Measurements from ENCODE around the gene EIF4E2. TPM values are rescaled to one million over a fixed set of nuclear protein-coding genes. Genes with fewer than 3 reads are reported as not detected.

The EIF4E2 gene
- total RNA-seq, 1 experiment from 2014 or later: 97.8 TPM

- POLR2A ChIA-PET: interaction anchor here (1.0 kb wide), 1 partner anchor 47 kb away, joined by 3 read pairs; the partner anchor contains the start of genes EIF4E2 and TIGD1
- DNase-seq (ENCODE audit: low spot score): peak; percentile 67
Measured at GRCh38 chr2:232502911-232503808, 47.3 kb upstream of the EIF4E2 start.

GRCh38 chr2:232503809-232504323 lies 46.6 kb upstream of the EIF4E2 start:
- H3K27me3 Mint-ChIP-seq (ENCODE audit: low read depth): peaks cover 50% of the 10 kb centered on the region
- ATAC-seq (no peak), DNase-seq (ENCODE audit: low spot score) (no peak)
- no peak overlapping the region for H3K27ac Mint-ChIP-seq
- TF ChIP-seq USF2 (CRISPR knock-in tag; IDR thresholded peaks at IDR 0.05): no peak
- TF ChIP-seq ZNF281 (CRISPR knock-in tag; IDR thresholded peaks at IDR 0.05): no peak
- TF ChIP-seq USF1 (CRISPR knock-in tag; IDR thresholded peaks at IDR 0.05): no peak
- TF ChIP-seq ZNF121 (CRISPR knock-in tag; IDR thresholded peaks at IDR 0.05): no peak
- ChIA-PET POLR2A (no interaction called here), CTCF (interaction anchor here (1.0 to 3.1 kb wide), 5 partner anchors 17 to 169 kb away, joined by 3 to 21 read pairs (median 4); partner anchors contain the start of gene PRSS56)
- no peaks in the 10 kb centered on the region for H3K9me3 Mint-ChIP-seq
- H3K4me1 Mint-ChIP-seq: peaks cover 22% of the 10 kb centered on the region
- H3K36me3 Mint-ChIP-seq: no peaks in the 10 kb centered on the region
- peak overlapping the region; percentile 95 for H3K4me3 Mint-ChIP-seq

More at GRCh38 chr2:232502911-232503808, 47.3 kb upstream of the EIF4E2 start:
- Mint-ChIP-seq H3K4me3 (peak overlapping the region; percentile 95), H3K27ac (no peak overlapping the region), H3K36me3 (no peaks in the 10 kb centered on the region), H3K4me1 (peaks cover 22% of the 10 kb centered on the region), H3K27me3 (ENCODE audit: low read depth) (peaks cover 53% of the 10 kb centered on the region), H3K9me3 (no peaks in the 10 kb centered on the region)
- ATAC-seq: peak; percentile 29
- TF ChIP-seq USF1 (CRISPR knock-in tag; IDR thresholded peaks at IDR 0.05): no peak
- TF ChIP-seq CREM (CRISPR knock-in tag; IDR thresholded peaks at IDR 0.05): peak; percentile 83; the same call in 1 of the 2 replicates
- TF ChIP-seq SP1 (CRISPR knock-in tag; conservative IDR thresholded peaks at IDR 0.05): 0 out of 2 replicates have a peak, but pooled peaks have one; percentile 15
- peak; percentile 99 for TF ChIP-seq ZBTB21 (CRISPR knock-in tag; IDR thresholded peaks at IDR 0.05; ENCODE audit: borderline replicate concordance)
- no peak for TF ChIP-seq ZNF232 (CRISPR knock-in tag; IDR thresholded peaks at IDR 0.05)
- TF ChIP-seq HMGXB4 (CRISPR knock-in tag; IDR thresholded peaks at IDR 0.05): peak; percentile 30; the same call in 1 of the 2 replicates
- TF ChIP-seq IRF1 (CRISPR knock-in tag; IDR thresholded peaks at IDR 0.05): 0 out of 2 replicates have a peak, but pooled peaks have one; percentile 27
- CTCF ChIA-PET: interaction anchor here (1.0 to 3.2 kb wide), 5 partner anchors 18 to 58 kb away, joined by 3 to 33 read pairs (median 8); partner anchors contain the start of gene PRSS56

GRCh38 chr2:232504438-232504837 lies 46.1 kb upstream of the EIF4E2 start:
- ChIA-PET CTCF (interaction anchor here (1.1 to 3.1 kb wide), 4 partner anchors 17 to 169 kb away, joined by 3 to 21 read pairs (median 6); partner anchors contain the start of gene PRSS56), POLR2A (no interaction called here)
- no peak overlapping the region for H3K27ac Mint-ChIP-seq
- no peaks in the 10 kb centered on the region for H3K9me3 Mint-ChIP-seq
- no peaks in the 10 kb centered on the region for H3K36me3 Mint-ChIP-seq
- peaks cover 50% of the 10 kb centered on the region for H3K27me3 Mint-ChIP-seq (ENCODE audit: low read depth)
- peak overlapping the region; percentile 95 for H3K4me3 Mint-ChIP-seq
- DNase-seq (ENCODE audit: low spot score) (no peak), ATAC-seq (no peak)
- peaks cover 22% of the 10 kb centered on the region for H3K4me1 Mint-ChIP-seq
- TF ChIP-seq FOXP1 (CRISPR knock-in tag; IDR thresholded peaks at IDR 0.05; ENCODE audit: borderline replicate concordance): no peak
- TF ChIP-seq ARID4B (CRISPR knock-in tag; IDR thresholded peaks at IDR 0.05; ENCODE audit: borderline replicate concordance): no peak
- TF ChIP-seq ATF1 (CRISPR knock-in tag; IDR thresholded peaks at IDR 0.05): no peak
- TF ChIP-seq JUN (CRISPR knock-in tag; IDR thresholded peaks at IDR 0.05): no peak
- no peak for TF ChIP-seq TEAD1 (CRISPR knock-in tag; IDR thresholded peaks at IDR 0.05)
- no peak for TF ChIP-seq ZNF263 (CRISPR knock-in tag; IDR thresholded peaks at IDR 0.05; ENCODE audit: low read depth)

Data from WTC11 (cell line).